ENCODE measurements around the gene JAGN1.
A peak's percentile ranks its signal among the peaks of the same experiment; 100 is the strongest.
"Not testable (repeated sequence)": the region's sequence is repeated elsewhere in the genome, so short reads cannot be mapped to it uniquely, and the experiment has no call there.

The JAGN1 gene

GRCh38 chr3:9867106-9867505 is 23.3 kb upstream of the JAGN1 start:
- H3K36me3 ChIP-seq (ENCODE audit: insufficient read depth, low read length) = no peaks in the 10 kb centered on the region
- H2AFZ ChIP-seq (ENCODE audit: low read length, unreplicated experiment) = no peak overlapping the region
- no peaks in the 10 kb centered on the region for H3K79me2 ChIP-seq (ENCODE audit: control insufficient read depth, insufficient read depth, low read length, unreplicated experiment)
- H3K4me3 ChIP-seq (ENCODE audit: low read depth, low read length) = no peak overlapping the region
- H3K27ac ChIP-seq (ENCODE audit: low read depth, low read length) = no peak overlapping the region
- H3K4me1 ChIP-seq (ENCODE audit: control insufficient read depth, insufficient read depth, low read length, unreplicated experiment) = peaks cover 34% of the 10 kb centered on the region
- no peaks in the 10 kb centered on the region for H3K27me3 ChIP-seq (ENCODE audit: insufficient read depth, low read length)

GRCh38 chr3:9869955-9870354 is 20.5 kb upstream of the JAGN1 start:
- Histone ChIP-seq H2AFZ (ENCODE audit: low read length, unreplicated experiment) (no peak overlapping the region), H3K79me2 (ENCODE audit: control insufficient read depth, insufficient read depth, low read length, unreplicated experiment) (no peaks in the 10 kb centered on the region), H3K36me3 (ENCODE audit: insufficient read depth, low read length) (no peaks in the 10 kb centered on the region), H3K27me3 (ENCODE audit: insufficient read depth, low read length) (no peaks in the 10 kb centered on the region), H3K4me1 (ENCODE audit: control insufficient read depth, insufficient read depth, low read length, unreplicated experiment) (peaks cover 20% of the 10 kb centered on the region), H3K27ac (ENCODE audit: low read depth, low read length) (no peak overlapping the region), H3K4me3 (ENCODE audit: low read depth, low read length) (no peak overlapping the region)

- no peaks in the 10 kb centered on the region for H3K79me2 ChIP-seq (ENCODE audit: control insufficient read depth, insufficient read depth, low read length, unreplicated experiment)
- peak overlapping the region; percentile 58 for H3K27ac ChIP-seq (ENCODE audit: low read depth, low read length)
- no peak overlapping the region for H3K4me3 ChIP-seq (ENCODE audit: low read depth, low read length)
- H3K27me3 ChIP-seq (ENCODE audit: insufficient read depth, low read length) = no peaks in the 10 kb centered on the region
- no peaks in the 10 kb centered on the region for H3K36me3 ChIP-seq (ENCODE audit: insufficient read depth, low read length)
- no peak overlapping the region for H2AFZ ChIP-seq (ENCODE audit: low read length, unreplicated experiment)
- peaks cover 27% of the 10 kb centered on the region for H3K4me1 ChIP-seq (ENCODE audit: control insufficient read depth, insufficient read depth, low read length, unreplicated experiment)
Measured at GRCh38 chr3:9870978-9871377, 19.4 kb upstream of the JAGN1 start.

GRCh38 chr3:9872067-9872466 is 18.3 kb upstream of the JAGN1 start:
- Histone ChIP-seq H3K27ac (ENCODE audit: low read depth, low read length) (peak overlapping the region; percentile 58), H3K4me1 (ENCODE audit: control insufficient read depth, insufficient read depth, low read length, unreplicated experiment) (peaks cover 27% of the 10 kb centered on the region)
- H2AFZ ChIP-seq (ENCODE audit: low read length, unreplicated experiment); H3K4me3 ChIP-seq (ENCODE audit: low read depth, low read length); H3K27me3 ChIP-seq (ENCODE audit: insufficient read depth, low read length); H3K36me3 ChIP-seq (ENCODE audit: insufficient read depth, low read length); H3K79me2 ChIP-seq (ENCODE audit: control insufficient read depth, insufficient read depth, low read length, unreplicated experiment): not testable (repeated sequence)

- H3K27me3 ChIP-seq (ENCODE audit: insufficient read depth, low read length) = no peaks in the 10 kb centered on the region
- H3K27ac ChIP-seq (ENCODE audit: low read depth, low read length) = no peak overlapping the region
- peak overlapping the region; percentile 74 for H2AFZ ChIP-seq (ENCODE audit: low read length, unreplicated experiment)
- H3K4me3 ChIP-seq (ENCODE audit: low read depth, low read length) = no peak overlapping the region
- H3K79me2 ChIP-seq (ENCODE audit: control insufficient read depth, insufficient read depth, low read length, unreplicated experiment) = no peaks in the 10 kb centered on the region
- H3K4me1 ChIP-seq (ENCODE audit: control insufficient read depth, insufficient read depth, low read length, unreplicated experiment) = peaks cover 42% of the 10 kb centered on the region
- no peaks in the 10 kb centered on the region for H3K36me3 ChIP-seq (ENCODE audit: insufficient read depth, low read length)
Measured at GRCh38 chr3:9875448-9875847, 15.0 kb upstream of the JAGN1 start.

GRCh38 chr3:9876255-9876654 is 14.2 kb upstream of the JAGN1 start:
- not testable (repeated sequence) for H2AFZ ChIP-seq (ENCODE audit: low read length, unreplicated experiment); H3K79me2 ChIP-seq (ENCODE audit: control insufficient read depth, insufficient read depth, low read length, unreplicated experiment); H3K27me3 ChIP-seq (ENCODE audit: insufficient read depth, low read length); H3K36me3 ChIP-seq (ENCODE audit: insufficient read depth, low read length); H3K4me3 ChIP-seq (ENCODE audit: low read depth, low read length); H3K27ac ChIP-seq (ENCODE audit: low read depth, low read length)
- peaks cover 37% of the 10 kb centered on the region for H3K4me1 ChIP-seq (ENCODE audit: control insufficient read depth, insufficient read depth, low read length, unreplicated experiment)

- Histone ChIP-seq H3K27me3 (ENCODE audit: insufficient read depth, low read length) (no peaks in the 10 kb centered on the region), H3K79me2 (ENCODE audit: control insufficient read depth, insufficient read depth, low read length, unreplicated experiment) (no peaks in the 10 kb centered on the region), H3K4me3 (ENCODE audit: low read depth, low read length) (no peak overlapping the region), H3K36me3 (ENCODE audit: insufficient read depth, low read length) (no peaks in the 10 kb centered on the region), H3K27ac (ENCODE audit: low read depth, low read length) (no peak overlapping the region), H3K4me1 (ENCODE audit: control insufficient read depth, insufficient read depth, low read length, unreplicated experiment) (peaks cover 30% of the 10 kb centered on the region), H2AFZ (ENCODE audit: low read length, unreplicated experiment) (no peak overlapping the region)
Measured at GRCh38 chr3:9876991-9877390, 13.4 kb upstream of the JAGN1 start.

- Histone ChIP-seq H2AFZ (ENCODE audit: low read length, unreplicated experiment) (no peak overlapping the region), H3K36me3 (ENCODE audit: insufficient read depth, low read length) (no peaks in the 10 kb centered on the region), H3K27me3 (ENCODE audit: insufficient read depth, low read length) (no peaks in the 10 kb centered on the region), H3K4me1 (ENCODE audit: control insufficient read depth, insufficient read depth, low read length, unreplicated experiment) (peaks cover 26% of the 10 kb centered on the region), H3K79me2 (ENCODE audit: control insufficient read depth, insufficient read depth, low read length, unreplicated experiment) (no peaks in the 10 kb centered on the region), H3K4me3 (ENCODE audit: low read depth, low read length) (no peak overlapping the region), H3K27ac (ENCODE audit: low read depth, low read length) (peak overlapping the region; percentile 47)
Measured at GRCh38 chr3:9878700-9879099, 11.7 kb upstream of the JAGN1 start.

- H3K4me1 ChIP-seq (ENCODE audit: control insufficient read depth, insufficient read depth, low read length, unreplicated experiment) = peaks cover 35% of the 10 kb centered on the region
- H3K36me3 ChIP-seq (ENCODE audit: insufficient read depth, low read length) = no peaks in the 10 kb centered on the region
- no peaks in the 10 kb centered on the region for H3K79me2 ChIP-seq (ENCODE audit: control insufficient read depth, insufficient read depth, low read length, unreplicated experiment)
- no peak within 1 kb of the TSS for H2AFZ ChIP-seq (ENCODE audit: low read length, unreplicated experiment)
- peak within 1 kb of the TSS; percentile 44 for H3K27ac ChIP-seq (ENCODE audit: low read depth, low read length)
- no peak within 1 kb of the TSS for H3K4me3 ChIP-seq (ENCODE audit: low read depth, low read length)
- H3K27me3 ChIP-seq (ENCODE audit: insufficient read depth, low read length) = no peaks in the 10 kb centered on the region
Measured at GRCh38 chr3:9879830-9880549, 10.4 kb upstream of the JAGN1 start, which contains the start of gene CIDEC. TSS of gene CIDEC (minus strand) at chr3:9880253. CDS start at chr3:9878486, 1,767 bp downstream.

GRCh38 chr3:9881441-9881840 is 9.0 kb upstream of the JAGN1 start:
- no peaks in the 10 kb centered on the region for H3K79me2 ChIP-seq (ENCODE audit: control insufficient read depth, insufficient read depth, low read length, unreplicated experiment)
- no peak overlapping the region for H3K27ac ChIP-seq (ENCODE audit: low read depth, low read length)
- H3K27me3 ChIP-seq (ENCODE audit: insufficient read depth, low read length) = no peaks in the 10 kb centered on the region
- H3K4me3 ChIP-seq (ENCODE audit: low read depth, low read length) = no peak overlapping the region
- H2AFZ ChIP-seq (ENCODE audit: low read length, unreplicated experiment) = no peak overlapping the region
- no peaks in the 10 kb centered on the region for H3K36me3 ChIP-seq (ENCODE audit: insufficient read depth, low read length)
- peaks cover 27% of the 10 kb centered on the region for H3K4me1 ChIP-seq (ENCODE audit: control insufficient read depth, insufficient read depth, low read length, unreplicated experiment)

- H3K4me1 ChIP-seq (ENCODE audit: control insufficient read depth, insufficient read depth, low read length, unreplicated experiment) = peaks cover 19% of the 10 kb centered on the region
- no peaks in the 10 kb centered on the region for H3K27me3 ChIP-seq (ENCODE audit: insufficient read depth, low read length)
- no peak overlapping the region for H2AFZ ChIP-seq (ENCODE audit: low read length, unreplicated experiment)
- peak overlapping the region; percentile 83 for H3K27ac ChIP-seq (ENCODE audit: low read depth, low read length)
- H3K4me3 ChIP-seq (ENCODE audit: low read depth, low read length) = peak overlapping the region; percentile 23; the same call in 1 of the 2 replicates
- H3K36me3 ChIP-seq (ENCODE audit: insufficient read depth, low read length) = no peaks in the 10 kb centered on the region
- no peaks in the 10 kb centered on the region for H3K79me2 ChIP-seq (ENCODE audit: control insufficient read depth, insufficient read depth, low read length, unreplicated experiment)
Measured at GRCh38 chr3:9883706-9884554, 6.5 kb upstream of the JAGN1 start.

Measured in ACC112 (cell line).